IMR-90 (cell line): ENCODE results near the gene THADA. TPM values are rescaled to one million over a fixed set of nuclear protein-coding genes. Genes with fewer than 3 reads are reported as not detected.
A peak's percentile ranks its signal among the peaks of the same experiment; 100 is the strongest.

Experiments
- ATAC-seq: fragments of 200-7000 bp; cut with Tn5 transposase; 2 replicates; pipeline ENCODE4 v1.9.1; 2020; ENCODE audit warnings: low read depth, mild to moderate bottlenecking, moderate library complexity
- BruUV-seq: library from RNA; stranded (reverse); fragments of 400-500 nt; replicated peaks from 2 replicates; lab custom pipeline; 2021; lab: Mats Ljungman, UMichigan
- CTCF ChIA-PET: fragments of 300-600 bp; formaldehyde crosslinking; extraction: SDS; loops from one replicate; lab custom pipeline; 2021; ENCODE audit warnings: antibody characterized with exemption; lab: Yijun Ruan, JAX
- POLR2A ChIA-PET: fragments of 300-600 bp; sonication (Branson Sonifier 250); formaldehyde crosslinking; loops from one replicate; lab custom pipeline; 2022; ENCODE audit warnings: antibody characterized with exemption; ENCODE audit not compliant: unreplicated experiment; lab: Charles Lee
- DNase-seq: peaks from one replicate; pipeline ENCODE4 v3.0.0; 2013
- H2AFZ ChIP-seq: replicated peaks from 2 replicates; pipeline ENCODE3; 2013; ENCODE audit warnings: low read length, mild to moderate bottlenecking; ENCODE audit not compliant: poor library complexity
- H2AK5ac ChIP-seq: 2 replicates; pipeline ENCODE4 v1.6.1; 2013; ENCODE audit warnings: low read depth, low read length, inconsistent platforms
- H2AK9ac ChIP-seq: replicated peaks from 2 replicates; pipeline ENCODE3; 2013; ENCODE audit warnings: mild to moderate bottlenecking, low read depth, low read length, moderate library complexity; ENCODE audit not compliant: poor library complexity
- H2BK120ac ChIP-seq: 2 replicates; pipeline ENCODE4 v1.6.1; 2013; ENCODE audit warnings: low read depth, low read length, inconsistent platforms
- H2BK15ac ChIP-seq: 3 replicates; pipeline ENCODE4 v1.6.1; 2013; ENCODE audit warnings: low read depth, low read length, inconsistent platforms
- H2BK20ac ChIP-seq: 2 replicates; pipeline ENCODE4 v1.6.1; 2013; ENCODE audit warnings: low read depth, mild to moderate bottlenecking, inconsistent platforms, low read length, moderate library complexity
- H2BK5ac ChIP-seq: 2 replicates; pipeline ENCODE4 v1.6.1; 2013; ENCODE audit warnings: mild to moderate bottlenecking, low read depth, low read length, inconsistent platforms; ENCODE audit not compliant: poor library complexity, severe bottlenecking
- H3K14ac ChIP-seq: replicated peaks from 2 replicates; pipeline ENCODE4 v1.6.1; 2013; ENCODE audit warnings: low read depth, low read length, inconsistent platforms
- H3K18ac ChIP-seq: 2 replicates; pipeline ENCODE4 v1.6.1; 2013; ENCODE audit warnings: low read depth, low read length, control low read depth
- H3K23ac ChIP-seq: 2 replicates; pipeline ENCODE4 v1.6.1; 2013; ENCODE audit warnings: low read depth, low read length, inconsistent platforms
- H3K27ac ChIP-seq: 2 replicates; pipeline ENCODE4 v1.5.1; 2013; ENCODE audit warnings: mild to moderate bottlenecking, control low read depth, low read length; ENCODE audit not compliant: insufficient read depth
- H3K27me3 ChIP-seq: 2 replicates; pipeline ENCODE4 v1.6.1; 2013; ENCODE audit warnings: low read length; ENCODE audit not compliant: control insufficient read depth, insufficient read depth
- H3K36me3 ChIP-seq: 2 replicates; pipeline ENCODE4 v1.6.1; 2013; ENCODE audit warnings: low read length, mixed read lengths; ENCODE audit not compliant: control insufficient read depth, insufficient read depth
- H3K4ac ChIP-seq: 2 replicates; pipeline ENCODE4 v1.6.1; 2013; ENCODE audit warnings: low read depth, low read length, inconsistent platforms
- H3K4me1 ChIP-seq: 2 replicates; pipeline ENCODE4 v1.6.1; 2013; ENCODE audit warnings: low read length, mixed read lengths; ENCODE audit not compliant: control insufficient read depth, insufficient read depth
- H3K4me2 ChIP-seq: 2 replicates; pipeline ENCODE4 v1.6.1; 2013; ENCODE audit warnings: low read depth, mild to moderate bottlenecking, control low read depth, low read length, moderate library complexity
- H3K4me3 ChIP-seq: 2 replicates; pipeline ENCODE4 v1.5.1; 2013; ENCODE audit warnings: low read depth, mild to moderate bottlenecking, control low read depth, low read length, moderate library complexity; ENCODE audit not compliant: insufficient read depth
- H3K56ac ChIP-seq: 2 replicates; pipeline ENCODE4 v1.6.1; 2013; ENCODE audit warnings: low read length, inconsistent platforms; ENCODE audit not compliant: insufficient read depth; ENCODE audit errors: extremely low read depth
- H3K79me1 ChIP-seq, 2 experiments: 2 replicates each; pipeline ENCODE4 v1.6.1; 2013; ENCODE audit warnings: low read length in 2 of 2, inconsistent platforms in 1 of 2, low read depth in 1 of 2
- H3K9ac ChIP-seq: 2 replicates; pipeline ENCODE4 v1.6.1; 2013; ENCODE audit warnings: low read depth, low read length, control low read depth
- H3K9me1 ChIP-seq: 2 replicates; pipeline ENCODE4 v1.6.1; 2013; ENCODE audit warnings: low read length, inconsistent platforms; ENCODE audit not compliant: insufficient read depth
- H3K9me3 ChIP-seq: 2 replicates; pipeline ENCODE4 v1.6.1; 2013; ENCODE audit warnings: low read length; ENCODE audit not compliant: control insufficient read depth, insufficient read depth
- H4K20me1 ChIP-seq: 2 replicates; pipeline ENCODE4 v1.6.1; 2013; ENCODE audit warnings: low read length, inconsistent platforms; ENCODE audit not compliant: insufficient read depth
- H4K5ac ChIP-seq: 2 replicates; pipeline ENCODE4 v1.6.1; 2013; ENCODE audit warnings: mild to moderate bottlenecking, low read depth, low read length, control low read depth
- H4K8ac ChIP-seq, 2 experiments: 2 replicates each; pipeline ENCODE4 v1.6.1; 2013; ENCODE audit warnings: low read depth in 2 of 2, low read length in 2 of 2, control low read depth in 1 of 2, inconsistent platforms in 1 of 2
- H4K91ac ChIP-seq: 2 replicates; pipeline ENCODE4 v1.6.1; 2013; ENCODE audit warnings: low read depth, low read length, inconsistent platforms; ENCODE audit not compliant: insufficient read depth
- BHLHE40 ChIP-seq: fragments of 150-350 bp; IDR thresholded peaks from 2 replicates; pipeline ENCODE4 v1.6.1; 2016; ENCODE audit warnings: mild to moderate bottlenecking, low read depth, low read length
- CEBPB ChIP-seq: IDR thresholded peaks from 2 replicates; pipeline ENCODE4 v1.6.1; 2012; ENCODE audit warnings: low read depth, low read length, improper control_type of control experiment
- CHD1 ChIP-seq: IDR thresholded peaks from 2 replicates; pipeline ENCODE4 v1.6.1; 2012; ENCODE audit warnings: low read depth, low read length, improper control_type of control experiment
- FOS ChIP-seq: fragments of 150-350 bp; IDR thresholded peaks from 2 replicates; pipeline ENCODE4 v1.6.1; 2016; ENCODE audit warnings: low read depth, low read length
- MAFK ChIP-seq: IDR thresholded peaks from 2 replicates; pipeline ENCODE4 v1.6.1; 2012; ENCODE audit warnings: low read depth, low read length, improper control_type of control experiment
- MAZ ChIP-seq: IDR thresholded peaks from 2 replicates; pipeline ENCODE4 v1.6.1; 2012; ENCODE audit warnings: low read depth, mild to moderate bottlenecking, low read length, improper control_type of control experiment, moderate library complexity, borderline replicate concordance
- MXI1 ChIP-seq: IDR thresholded peaks from 2 replicates; pipeline ENCODE4 v1.6.1; 2012; ENCODE audit warnings: low read depth, mild to moderate bottlenecking, low read length, moderate library complexity, borderline replicate concordance
- NFE2L2 ChIP-seq: fragments of 150-350 bp; IDR thresholded peaks from 2 replicates; pipeline ENCODE4 v1.6.1; 2016; ENCODE audit warnings: low read depth, mild to moderate bottlenecking, low read length
- POLR2A ChIP-seq: IDR thresholded peaks from 2 replicates; pipeline ENCODE4 v1.6.1; 2012; ENCODE audit warnings: mild to moderate bottlenecking, low read depth, low read length
- RAD21 ChIP-seq: IDR thresholded peaks from 2 replicates; pipeline ENCODE4 v1.6.1; 2012; ENCODE audit warnings: low read length, improper control_type of control experiment
- RCOR1 ChIP-seq: IDR thresholded peaks from 2 replicates; pipeline ENCODE4 v1.6.1; 2012; ENCODE audit warnings: mild to moderate bottlenecking, low read length, improper control_type of control experiment; ENCODE audit not compliant: insufficient replicate concordance
- RFX5 ChIP-seq: IDR thresholded peaks from 2 replicates; pipeline ENCODE4 v1.8.0; 2012; ENCODE audit warnings: low read depth, mild to moderate bottlenecking, low read length, moderate library complexity
- SMC3 ChIP-seq: fragments of 150-350 bp; IDR thresholded peaks from 2 replicates; pipeline ENCODE4 v1.6.1; 2016; ENCODE audit warnings: low read depth, mild to moderate bottlenecking, antibody characterized with exemption, low read length, moderate library complexity
- USF2 ChIP-seq: fragments of 150-350 bp; IDR thresholded peaks from 2 replicates; pipeline ENCODE4 v1.6.1; 2017; ENCODE audit warnings: mild to moderate bottlenecking, antibody characterized with exemption, low read length, low read depth
- WGBS, 2 experiments: methylation state at CpG; one replicate each; pipeline versions ENCODE4 v1.1.5 to v1.1.7; 2013; ENCODE audit warnings: missing lambda C conversion rate in 2 of 2; ENCODE audit not compliant: insufficient read length in 1 of 2; ENCODE audit errors: extremely low coverage in 2 of 2; 5-methylcytosine and 5-hydroxymethylcytosine counted together
- dilution Hi-C: fragments of 300-500 bp; cut with HindIII; formaldehyde crosslinking; loops from one replicate; pipeline ENCODE4 v1.14.3; 2018; ENCODE audit warnings: low sequenced_read_pairs; ENCODE audit not compliant: unreplicated experiment
- in situ Hi-C: fragments of 300-500 bp; cut with MboI; formaldehyde crosslinking; loops from 3 replicates; pipeline ENCODE4 v1.14.3; 2019; ENCODE audit warnings: low sequenced_read_pairs, inconsistent platforms, mixed read lengths
- intact Hi-C: fragments of 100-400 bp; cut with micrococcal nuclease; formaldehyde crosslinking; loops from 2 replicates; pipeline ENCODE4 v1.10.0; 2022
- polyA plus RNA-seq, 3 experiments: library from polyadenylated mRNA; depleted of rRNA; stranded (reverse); fragments of >200 nt; gene quantifications; 2 replicates each; pipeline ENCODE4 v1.2.3, GENCODE V29; 2012; ENCODE audit warnings: low replicate concordance in 1 of 3
- total RNA-seq: library from RNA; depleted of rRNA; stranded (reverse); fragments of >200 nt; gene quantifications from 2 replicates; pipeline ENCODE4 v1.2.3, GENCODE V29; 2012
- TF ChIP-seq, protein P1 (sequence below): fragments of 150-350 bp; IDR thresholded peaks from 2 replicates; pipeline ENCODE4 v1.6.1; 2016; ENCODE audit warnings: low read depth, mild to moderate bottlenecking, low read length, moderate library complexity, borderline replicate concordance
- TF ChIP-seq, protein P2 (sequence below): conservative IDR thresholded peaks from 2 replicates; pipeline ENCODE4 v1.5.1; 2012; ENCODE audit warnings: mild to moderate bottlenecking, low read depth, low read length, improper control_type of control experiment

THADA gene
- total and polyA plus RNA-seq, 2 of the 4 experiments (the other 2 are of a cell fraction), result 10.5 to 21.3 TPM

- H4K91ac ChIP-seq, result no peak overlapping the region
- no peak overlapping the region for H3K56ac ChIP-seq
- H2AK9ac ChIP-seq, result no peak overlapping the region
- in situ Hi-C loops, result no loop called here
- no peaks in the 10 kb centered on the region for H3K9me3 ChIP-seq
- no peak overlapping the region for H4K5ac ChIP-seq
- H3K79me1 ChIP-seq, result no peaks in the 10 kb centered on the region
- intact Hi-C loops, result no loop called here
- no peak overlapping the region for H2BK5ac ChIP-seq
- POLR2A ChIA-PET, result no interaction called here
- H3K4me1 ChIP-seq, result peaks cover 6% of the 10 kb centered on the region
- CTCF ChIA-PET, result no interaction called here
- no peak overlapping the region for H2BK120ac ChIP-seq
- DNase-seq (peak; percentile 52), ATAC-seq (peak; percentile 75)
- no peak overlapping the region for H3K4ac ChIP-seq
- no peak overlapping the region for H2BK15ac ChIP-seq
- no peak overlapping the region for H3K9ac ChIP-seq
- no peak overlapping the region for H3K4me3 ChIP-seq
- H3K14ac ChIP-seq, result no peak overlapping the region
- no peak overlapping the region for H3K27ac ChIP-seq
- H2AFZ ChIP-seq, result no peak overlapping the region
- TF ChIP-seq MXI1 (no peak), POLR2A (no peak), MAZ (no peak), USF2 (no peak), BHLHE40 (no peak), RAD21 (no peak), FOS (no peak), MAFK (no peak), RFX5 (no peak), RCOR1 (no peak), CHD1 (no peak), NFE2L2 (no peak), CEBPB (no peak), SMC3 (no peak)
- TF ChIP-seq, protein P1, sequence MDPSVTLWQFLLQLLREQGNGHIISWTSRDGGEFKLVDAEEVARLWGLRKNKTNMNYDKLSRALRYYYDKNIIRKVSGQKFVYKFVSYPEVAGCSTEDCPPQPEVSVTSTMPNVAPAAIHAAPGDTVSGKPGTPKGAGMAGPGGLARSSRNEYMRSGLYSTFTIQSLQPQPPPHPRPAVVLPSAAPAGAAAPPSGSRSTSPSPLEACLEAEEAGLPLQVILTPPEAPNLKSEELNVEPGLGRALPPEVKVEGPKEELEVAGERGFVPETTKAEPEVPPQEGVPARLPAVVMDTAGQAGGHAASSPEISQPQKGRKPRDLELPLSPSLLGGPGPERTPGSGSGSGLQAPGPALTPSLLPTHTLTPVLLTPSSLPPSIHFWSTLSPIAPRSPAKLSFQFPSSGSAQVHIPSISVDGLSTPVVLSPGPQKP, result no peak
- TF ChIP-seq, protein P2, sequence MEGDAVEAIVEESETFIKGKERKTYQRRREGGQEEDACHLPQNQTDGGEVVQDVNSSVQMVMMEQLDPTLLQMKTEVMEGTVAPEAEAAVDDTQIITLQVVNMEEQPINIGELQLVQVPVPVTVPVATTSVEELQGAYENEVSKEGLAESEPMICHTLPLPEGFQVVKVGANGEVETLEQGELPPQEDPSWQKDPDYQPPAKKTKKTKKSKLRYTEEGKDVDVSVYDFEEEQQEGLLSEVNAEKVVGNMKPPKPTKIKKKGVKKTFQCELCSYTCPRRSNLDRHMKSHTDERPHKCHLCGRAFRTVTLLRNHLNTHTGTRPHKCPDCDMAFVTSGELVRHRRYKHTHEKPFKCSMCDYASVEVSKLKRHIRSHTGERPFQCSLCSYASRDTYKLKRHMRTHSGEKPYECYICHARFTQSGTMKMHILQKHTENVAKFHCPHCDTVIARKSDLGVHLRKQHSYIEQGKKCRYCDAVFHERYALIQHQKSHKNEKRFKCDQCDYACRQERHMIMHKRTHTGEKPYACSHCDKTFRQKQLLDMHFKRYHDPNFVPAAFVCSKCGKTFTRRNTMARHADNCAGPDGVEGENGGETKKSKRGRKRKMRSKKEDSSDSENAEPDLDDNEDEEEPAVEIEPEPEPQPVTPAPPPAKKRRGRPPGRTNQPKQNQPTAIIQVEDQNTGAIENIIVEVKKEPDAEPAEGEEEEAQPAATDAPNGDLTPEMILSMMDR, result no peak
- H3K36me3 ChIP-seq, result no peaks in the 10 kb centered on the region
- no peak overlapping the region for H2AK5ac ChIP-seq
- peaks cover 2% of the 10 kb centered on the region; the same call in 1 of the 2 replicates for H3K9me1 ChIP-seq
- H4K8ac ChIP-seq, result no peak overlapping the region
- H2BK20ac ChIP-seq, result no peak overlapping the region
- H3K4me2 ChIP-seq, result peak overlapping the region; percentile 26; the same call in 1 of the 2 replicates
- WGBS, 2 experiments, result no CpG with 5 or more reads among the region's 2 CpGs
- BruUV-seq, result no TSS peak
- H3K27me3 ChIP-seq, result 0 out of 2 replicates have a peak, but pooled peaks cover 2% of the 10 kb centered on the region
- dilution Hi-C loops, result no loop called here
- H3K23ac ChIP-seq, result no peak overlapping the region
- H3K18ac ChIP-seq, result peak overlapping the region; percentile 28; the same call in 1 of the 2 replicates
- H4K20me1 ChIP-seq, result no peaks in the 10 kb centered on the region
Measured at GRCh38 chr2:43407935-43408334, 187.9 kb downstream of the THADA start.
